Neural crest cell (in vitro differentiated cells): ENCODE measurements around the gene RITA1. TPM values are rescaled to one million over a fixed set of nuclear protein-coding genes. Genes with fewer than 3 reads are reported as not detected.

Experiments
- DNase-seq: peaks from one replicate; pipeline ENCODE4 v3.0.0; 2021; ENCODE audit warnings: low read depth, mixed read lengths, low spot score
- H3K27ac Mint-ChIP-seq: one replicate; pipeline ENCODE4 v1.8.0; 2021; ENCODE audit warnings: mild to moderate bottlenecking, mixed read lengths; ENCODE audit not compliant: unreplicated experiment
- H3K27me3 Mint-ChIP-seq: 2 replicates; pipeline ENCODE4 v1.8.0; 2021; ENCODE audit warnings: low read depth, mild to moderate bottlenecking, mixed read lengths
- H3K36me3 Mint-ChIP-seq: 2 replicates; pipeline ENCODE4 v1.8.0; 2021; ENCODE audit warnings: low read depth, mild to moderate bottlenecking, mixed read lengths
- H3K4me1 Mint-ChIP-seq: 2 replicates; pipeline ENCODE4 v1.8.0; 2021; ENCODE audit warnings: mixed read lengths
- H3K4me3 Mint-ChIP-seq: one replicate; pipeline ENCODE4 v1.8.0; 2021; ENCODE audit warnings: mild to moderate bottlenecking, mixed read lengths
- H3K9me3 Mint-ChIP-seq: 2 replicates; pipeline ENCODE4 v1.8.0; 2021; ENCODE audit warnings: mixed read lengths
- total RNA-seq: library from RNA; stranded (reverse); gene quantifications from 2 replicates; pipeline ENCODE4 v1.2.1, GENCODE V29; 2021
- TF ChIP-seq, protein P1 (sequence below): fragments of 200-600 bp; sonication (generic); conservative IDR thresholded peaks from 2 replicates; pipeline ENCODE4 v1.5.0; 2021; ENCODE audit warnings: antibody characterized with exemption, mild to moderate bottlenecking

The RITA1 gene
- total RNA-seq, 1 donor from 2014 or later: 20.1 TPM

DNA sequence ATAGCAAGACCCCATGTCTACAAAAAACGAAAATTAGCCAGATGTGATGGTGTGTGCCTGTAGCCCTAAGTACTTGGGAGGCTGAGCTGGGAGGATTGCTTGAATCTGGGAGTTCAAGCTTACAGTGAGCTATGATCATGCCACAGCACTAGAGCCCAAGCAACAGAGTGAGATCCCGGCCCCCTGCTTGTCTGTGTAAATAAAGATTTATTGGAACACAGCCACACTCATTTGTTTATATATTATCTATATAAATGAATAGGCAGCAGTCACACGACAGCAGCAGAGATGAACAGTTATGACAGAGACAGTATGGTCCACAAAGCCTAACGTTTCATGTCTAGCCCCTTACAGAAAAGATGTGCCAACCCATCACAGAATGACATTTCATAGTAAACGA lies 15.1 kb upstream of the RITA1 start:
- Mint-ChIP-seq H3K27ac (no peak overlapping the region), H3K4me3 (no peak overlapping the region), H3K4me1 (no peaks in the 10 kb centered on the region), H3K27me3 (no peaks in the 10 kb centered on the region), H3K36me3 (peaks cover 13% of the 10 kb centered on the region), H3K9me3 (no peaks in the 10 kb centered on the region)
- no peak for DNase-seq
- TF ChIP-seq, protein P1, sequence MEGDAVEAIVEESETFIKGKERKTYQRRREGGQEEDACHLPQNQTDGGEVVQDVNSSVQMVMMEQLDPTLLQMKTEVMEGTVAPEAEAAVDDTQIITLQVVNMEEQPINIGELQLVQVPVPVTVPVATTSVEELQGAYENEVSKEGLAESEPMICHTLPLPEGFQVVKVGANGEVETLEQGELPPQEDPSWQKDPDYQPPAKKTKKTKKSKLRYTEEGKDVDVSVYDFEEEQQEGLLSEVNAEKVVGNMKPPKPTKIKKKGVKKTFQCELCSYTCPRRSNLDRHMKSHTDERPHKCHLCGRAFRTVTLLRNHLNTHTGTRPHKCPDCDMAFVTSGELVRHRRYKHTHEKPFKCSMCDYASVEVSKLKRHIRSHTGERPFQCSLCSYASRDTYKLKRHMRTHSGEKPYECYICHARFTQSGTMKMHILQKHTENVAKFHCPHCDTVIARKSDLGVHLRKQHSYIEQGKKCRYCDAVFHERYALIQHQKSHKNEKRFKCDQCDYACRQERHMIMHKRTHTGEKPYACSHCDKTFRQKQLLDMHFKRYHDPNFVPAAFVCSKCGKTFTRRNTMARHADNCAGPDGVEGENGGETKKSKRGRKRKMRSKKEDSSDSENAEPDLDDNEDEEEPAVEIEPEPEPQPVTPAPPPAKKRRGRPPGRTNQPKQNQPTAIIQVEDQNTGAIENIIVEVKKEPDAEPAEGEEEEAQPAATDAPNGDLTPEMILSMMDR: no peak

DNA sequence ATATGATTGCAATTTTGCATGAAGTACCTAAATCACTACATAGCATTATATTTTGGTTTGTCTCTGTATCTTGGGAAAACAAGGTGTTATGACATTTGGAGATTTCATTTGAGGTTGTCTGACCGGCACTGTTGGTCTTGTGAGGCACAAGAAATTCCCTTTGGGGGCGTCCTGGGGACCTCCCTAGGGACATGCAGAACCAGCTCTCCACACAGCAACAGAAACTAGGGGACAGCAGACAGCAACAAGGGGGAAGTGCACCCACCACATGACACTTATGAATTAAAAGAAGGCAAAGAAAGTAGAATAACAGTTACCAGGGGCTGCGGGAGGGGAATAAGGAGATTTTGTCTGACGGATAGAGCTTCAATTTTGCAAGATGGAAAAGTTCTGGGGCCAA lies 14.6 kb upstream of the RITA1 start:
- no peak for DNase-seq
- Mint-ChIP-seq H3K9me3 (no peaks in the 10 kb centered on the region), H3K4me3 (no peak overlapping the region), H3K4me1 (no peaks in the 10 kb centered on the region), H3K36me3 (peaks cover 13% of the 10 kb centered on the region), H3K27ac (no peak overlapping the region), H3K27me3 (no peaks in the 10 kb centered on the region)
- TF ChIP-seq, protein P1: no peak

DNA sequence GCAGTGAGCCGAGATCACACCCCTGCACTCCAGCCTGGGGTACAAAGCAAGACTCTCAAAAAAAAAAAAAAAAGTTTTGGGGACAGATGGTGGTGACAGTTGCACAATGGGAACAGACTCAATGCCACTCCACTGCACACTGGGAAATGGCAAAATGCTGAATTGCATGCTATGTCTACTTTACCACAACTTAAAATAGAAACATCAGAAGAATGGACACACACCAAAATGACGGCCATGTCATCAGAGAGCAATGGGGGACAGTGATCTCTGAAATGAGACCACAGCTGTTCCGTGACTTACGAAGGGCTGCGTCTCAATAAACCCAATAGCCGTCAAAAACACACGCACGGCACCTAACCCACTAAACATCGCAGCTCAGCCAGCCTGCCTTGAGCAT lies 14.0 kb upstream of the RITA1 start:
- TF ChIP-seq, protein P1: no peak
- Mint-ChIP-seq H3K27ac (no peak overlapping the region), H3K9me3 (no peaks in the 10 kb centered on the region), H3K4me3 (no peak overlapping the region), H3K27me3 (no peaks in the 10 kb centered on the region), H3K4me1 (no peaks in the 10 kb centered on the region), H3K36me3 (peaks cover 17% of the 10 kb centered on the region)
- DNase-seq: no peak

DNA sequence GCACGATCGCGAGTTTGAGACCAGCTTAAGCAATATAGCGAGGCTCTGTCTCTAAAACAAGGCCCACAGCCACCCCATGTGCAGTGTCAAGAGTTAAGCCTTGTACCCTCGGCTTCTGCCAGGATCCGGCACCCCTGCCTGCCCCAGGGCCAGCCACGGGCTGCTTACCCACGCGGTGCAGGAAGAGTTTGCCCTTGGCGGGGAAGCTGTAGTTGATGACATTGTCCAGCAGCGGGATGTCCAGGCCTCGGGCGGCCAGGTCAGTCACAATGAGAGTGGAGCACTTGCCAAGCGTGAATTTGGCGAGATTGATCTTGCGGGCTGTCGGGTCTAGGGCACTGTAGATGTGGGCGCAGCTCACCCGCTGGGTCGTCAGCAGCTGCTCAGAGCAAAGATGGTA lies 13.3 kb upstream of the RITA1 start:
- H3K36me3 Mint-ChIP-seq: peaks cover 23% of the 10 kb centered on the region

DNA sequence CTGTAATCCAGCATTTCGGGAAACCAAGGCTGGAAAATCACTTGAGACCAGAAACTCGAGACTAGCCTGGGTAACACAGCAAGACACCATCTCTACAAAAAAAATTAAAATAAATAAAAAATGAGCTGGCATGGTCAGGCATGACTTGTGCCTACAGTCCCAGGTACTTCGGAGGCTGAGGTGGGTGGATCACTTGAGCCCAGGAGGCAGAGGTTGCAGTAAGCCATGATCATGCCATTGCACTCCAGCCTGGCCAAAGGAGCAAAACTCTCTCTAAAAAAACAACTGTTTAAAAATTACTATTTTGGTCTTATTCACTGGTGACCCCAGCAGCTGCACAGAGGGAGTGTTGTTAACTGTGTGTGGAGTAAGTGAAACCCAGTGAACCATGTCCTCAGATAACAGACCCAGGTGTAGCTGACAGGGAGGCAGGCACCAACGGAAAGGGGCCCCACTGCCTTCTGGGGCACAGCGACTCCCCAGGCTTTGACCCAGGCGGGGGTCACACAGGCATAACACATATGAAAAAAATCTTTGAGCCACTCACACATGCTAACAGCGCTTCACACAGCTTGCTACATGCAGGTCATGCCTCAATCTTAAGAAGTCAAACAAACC lies 12.3 kb upstream of the RITA1 start:
- TF ChIP-seq, protein P1: no peak

More for the DNA sequence above, 13.3 kb upstream of the RITA1 start:
- no peak overlapping the region for H3K4me3 Mint-ChIP-seq
- no peaks in the 10 kb centered on the region for H3K4me1 Mint-ChIP-seq
- H3K9me3 Mint-ChIP-seq: no peaks in the 10 kb centered on the region
- H3K27me3 Mint-ChIP-seq: no peaks in the 10 kb centered on the region
- TF ChIP-seq, protein P1: no peak
- H3K27ac Mint-ChIP-seq: no peak overlapping the region
- no peak for DNase-seq

More for the DNA sequence above, 12.3 kb upstream of the RITA1 start:
- Mint-ChIP-seq H3K36me3 (peaks cover 31% of the 10 kb centered on the region), H3K4me1 (no peaks in the 10 kb centered on the region), H3K4me3 (no peak overlapping the region), H3K27me3 (no peaks in the 10 kb centered on the region), H3K9me3 (no peaks in the 10 kb centered on the region), H3K27ac (no peak overlapping the region)
- DNase-seq: no peak
